ENCODE results near the gene AHRR. TPM values are rescaled to one million over a fixed set of nuclear protein-coding genes. Genes with fewer than 3 reads are reported as not detected.
"Not testable (repeated sequence)": the region's sequence is repeated elsewhere in the genome, so short reads cannot be mapped to it uniquely, and the experiment has no call there.

Gene AHRR
- total and polyA plus RNA-seq, 2 experiments from 2014 or later = 0.27 to 1.8 TPM

DNA sequence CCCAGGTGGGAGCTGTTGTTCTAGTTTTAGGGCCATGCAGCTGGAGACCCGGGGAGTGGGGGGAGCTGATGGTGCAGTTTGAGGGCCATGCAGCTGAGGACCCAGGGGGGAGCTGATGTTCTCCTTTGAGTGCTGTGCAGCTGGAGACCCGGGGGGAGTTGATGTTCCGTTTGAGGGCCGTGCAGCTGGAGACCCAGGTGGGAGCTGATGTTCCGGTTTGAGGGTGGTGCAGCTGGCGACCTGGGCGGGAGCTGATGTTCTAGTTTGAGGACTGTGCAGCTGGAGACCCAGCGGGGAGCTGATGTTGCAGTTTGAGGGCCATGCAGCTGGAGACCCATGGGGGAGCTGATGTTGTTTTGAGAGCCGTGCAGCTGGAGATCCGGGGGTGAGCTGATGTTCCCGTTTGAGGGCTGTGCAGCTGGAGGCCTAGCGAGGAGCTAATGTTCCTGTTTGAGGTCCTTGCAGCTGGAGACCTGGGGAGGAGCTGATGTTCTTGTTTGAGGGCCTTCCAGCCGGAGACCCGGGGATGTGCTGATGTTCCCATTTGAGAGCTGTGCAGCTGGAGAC is 35.4 kb upstream of the AHRR start (continued):
- TF ChIP-seq, protein P1, sequence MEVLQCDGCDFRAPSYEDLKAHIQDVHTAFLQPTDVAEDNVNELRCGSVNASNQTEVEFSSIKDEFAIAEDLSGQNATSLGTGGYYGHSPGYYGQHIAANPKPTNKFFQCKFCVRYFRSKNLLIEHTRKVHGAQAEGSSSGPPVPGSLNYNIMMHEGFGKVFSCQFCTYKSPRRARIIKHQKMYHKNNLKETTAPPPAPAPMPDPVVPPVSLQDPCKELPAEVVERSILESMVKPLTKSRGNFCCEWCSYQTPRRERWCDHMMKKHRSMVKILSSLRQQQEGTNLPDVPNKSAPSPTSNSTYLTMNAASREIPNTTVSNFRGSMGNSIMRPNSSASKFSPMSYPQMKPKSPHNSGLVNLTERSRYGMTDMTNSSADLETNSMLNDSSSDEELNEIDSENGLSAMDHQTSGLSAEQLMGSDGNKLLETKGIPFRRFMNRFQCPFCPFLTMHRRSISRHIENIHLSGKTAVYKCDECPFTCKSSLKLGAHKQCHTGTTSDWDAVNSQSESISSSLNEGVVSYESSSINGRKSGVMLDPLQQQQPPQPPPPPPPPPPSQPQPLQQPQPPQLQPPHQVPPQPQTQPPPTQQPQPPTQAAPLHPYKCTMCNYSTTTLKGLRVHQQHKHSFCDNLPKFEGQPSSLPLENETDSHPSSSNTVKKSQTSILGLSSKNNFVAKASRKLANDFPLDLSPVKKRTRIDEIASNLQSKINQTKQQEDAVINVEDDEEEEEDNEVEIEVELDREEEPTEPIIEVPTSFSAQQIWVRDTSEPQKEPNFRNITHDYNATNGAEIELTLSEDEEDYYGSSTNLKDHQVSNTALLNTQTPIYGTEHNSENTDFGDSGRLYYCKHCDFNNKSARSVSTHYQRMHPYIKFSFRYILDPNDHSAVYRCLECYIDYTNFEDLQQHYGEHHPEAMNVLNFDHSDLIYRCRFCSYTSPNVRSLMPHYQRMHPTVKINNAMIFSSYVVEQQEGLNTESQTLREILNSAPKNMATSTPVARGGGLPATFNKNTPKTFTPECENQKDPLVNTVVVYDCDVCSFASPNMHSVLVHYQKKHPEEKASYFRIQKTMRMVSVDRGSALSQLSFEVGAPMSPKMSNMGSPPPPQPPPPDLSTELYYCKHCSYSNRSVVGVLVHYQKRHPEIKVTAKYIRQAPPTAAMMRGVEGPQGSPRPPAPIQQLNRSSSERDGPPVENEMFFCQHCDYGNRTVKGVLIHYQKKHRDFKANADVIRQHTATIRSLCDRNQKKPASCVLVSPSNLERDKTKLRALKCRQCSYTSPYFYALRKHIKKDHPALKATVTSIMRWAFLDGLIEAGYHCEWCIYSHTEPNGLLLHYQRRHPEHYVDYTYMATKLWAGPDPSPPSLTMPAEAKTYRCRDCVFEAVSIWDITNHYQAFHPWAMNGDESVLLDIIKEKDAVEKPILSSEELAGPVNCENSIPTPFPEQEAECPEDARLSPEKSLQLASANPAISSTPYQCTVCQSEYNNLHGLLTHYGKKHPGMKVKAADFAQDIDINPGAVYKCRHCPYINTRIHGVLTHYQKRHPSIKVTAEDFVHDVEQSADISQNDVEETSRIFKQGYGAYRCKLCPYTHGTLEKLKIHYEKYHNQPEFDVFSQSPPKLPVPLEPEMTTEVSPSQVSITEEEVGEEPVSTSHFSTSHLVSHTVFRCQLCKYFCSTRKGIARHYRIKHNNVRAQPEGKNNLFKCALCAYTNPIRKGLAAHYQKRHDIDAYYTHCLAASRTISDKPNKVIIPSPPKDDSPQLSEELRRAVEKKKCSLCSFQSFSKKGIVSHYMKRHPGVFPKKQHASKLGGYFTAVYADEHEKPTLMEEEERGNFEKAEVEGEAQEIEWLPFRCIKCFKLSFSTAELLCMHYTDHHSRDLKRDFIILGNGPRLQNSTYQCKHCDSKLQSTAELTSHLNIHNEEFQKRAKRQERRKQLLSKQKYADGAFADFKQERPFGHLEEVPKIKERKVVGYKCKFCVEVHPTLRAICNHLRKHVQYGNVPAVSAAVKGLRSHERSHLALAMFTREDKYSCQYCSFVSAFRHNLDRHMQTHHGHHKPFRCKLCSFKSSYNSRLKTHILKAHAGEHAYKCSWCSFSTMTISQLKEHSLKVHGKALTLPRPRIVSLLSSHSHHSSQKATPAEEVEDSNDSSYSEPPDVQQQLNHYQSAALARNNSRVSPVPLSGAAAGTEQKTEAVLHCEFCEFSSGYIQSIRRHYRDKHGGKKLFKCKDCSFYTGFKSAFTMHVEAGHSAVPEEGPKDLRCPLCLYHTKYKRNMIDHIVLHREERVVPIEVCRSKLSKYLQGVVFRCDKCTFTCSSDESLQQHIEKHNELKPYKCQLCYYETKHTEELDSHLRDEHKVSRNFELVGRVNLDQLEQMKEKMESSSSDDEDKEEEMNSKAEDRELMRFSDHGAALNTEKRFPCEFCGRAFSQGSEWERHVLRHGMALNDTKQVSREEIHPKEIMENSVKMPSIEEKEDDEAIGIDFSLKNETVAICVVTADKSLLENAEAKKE (CRISPR knock-in tag; IDR thresholded peaks at IDR 0.05) = no peak
- TF ChIP-seq NANOG (IDR thresholded peaks at IDR 0.05; ENCODE audit: borderline replicate concordance) = no peak
- TF ChIP-seq ZNF114 (CRISPR knock-in tag; IDR thresholded peaks at IDR 0.05) = no peak
- TF ChIP-seq ZNF331 (CRISPR knock-in tag; IDR thresholded peaks at IDR 0.05; ENCODE audit: low read depth) = no peak

DNA sequence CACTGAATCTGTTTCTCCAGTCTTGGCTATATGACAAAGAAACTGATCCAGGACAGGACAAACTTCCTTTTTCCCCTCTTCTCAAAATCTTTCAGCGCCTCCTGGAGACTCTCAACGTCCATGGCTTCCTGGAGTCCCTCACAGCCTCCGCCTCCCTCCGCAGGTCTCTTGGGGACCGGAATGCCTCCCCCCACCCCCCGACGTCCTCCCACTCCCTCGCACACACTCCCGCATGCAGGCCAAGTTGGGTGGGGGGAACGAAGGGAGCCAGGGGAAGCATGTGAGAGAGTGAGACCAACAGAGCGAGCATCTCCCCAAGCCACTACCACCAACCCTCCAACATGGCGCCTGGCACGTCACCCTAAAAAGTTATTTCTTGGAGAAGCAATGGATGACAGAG is 31.3 kb upstream of the AHRR start:
- H3K4me3 ChIP-seq; H4K20me1 ChIP-seq (replicated peaks; ENCODE audit: insufficient read depth); H3K4me1 Mint-ChIP-seq; H3K27ac ChIP-seq (ENCODE audit: low read depth); H2AFZ ChIP-seq; H3K27me3 ChIP-seq (ENCODE audit: insufficient read depth); H3K4me2 ChIP-seq; H3K4me1 ChIP-seq (ENCODE audit: insufficient read depth); H3K27ac Mint-ChIP-seq; H3K4me3 Mint-ChIP-seq; H3F3A ChIP-seq (replicated peaks; ENCODE audit: low read depth); H3K9me2 ChIP-seq (ENCODE audit: insufficient read depth); H3K36me3 ChIP-seq (ENCODE audit: insufficient read depth); H3K27me3 Mint-ChIP-seq (ENCODE audit: insufficient read depth, low read depth, poor library complexity); DNase-seq (ENCODE audit: low spot score); H3K9me3 Mint-ChIP-seq; ATAC-seq: not testable (repeated sequence)
- H3K79me2 ChIP-seq (replicated peaks; ENCODE audit: insufficient read depth) = peaks cover 57% of the 10 kb centered on the region
- peaks cover 53% of the 10 kb centered on the region for H3K36me3 Mint-ChIP-seq (ENCODE audit: low read depth)

- H3K4me3 Mint-ChIP-seq; H3K36me3 ChIP-seq (ENCODE audit: insufficient read depth); H3K27ac Mint-ChIP-seq; H3K9me2 ChIP-seq (ENCODE audit: insufficient read depth); H4K20me1 ChIP-seq (replicated peaks; ENCODE audit: insufficient read depth); H3K27ac ChIP-seq (ENCODE audit: low read depth); H3K27me3 Mint-ChIP-seq (ENCODE audit: insufficient read depth, low read depth, poor library complexity); H3K27me3 ChIP-seq (ENCODE audit: insufficient read depth); DNase-seq (ENCODE audit: low spot score); H3K9me3 Mint-ChIP-seq; H2AFZ ChIP-seq; ATAC-seq; H3K4me1 Mint-ChIP-seq; H3K4me2 ChIP-seq; H3K4me3 ChIP-seq; H3F3A ChIP-seq (replicated peaks; ENCODE audit: low read depth); H3K4me1 ChIP-seq (ENCODE audit: insufficient read depth): not testable (repeated sequence)
- peaks cover 51% of the 10 kb centered on the region for H3K79me2 ChIP-seq (replicated peaks; ENCODE audit: insufficient read depth)
- peaks cover 42% of the 10 kb centered on the region for H3K36me3 Mint-ChIP-seq (ENCODE audit: low read depth)
These were observed 30.2 kb upstream of the AHRR start for GRCh38 chr5:291345-291744.

GRCh38 chr5:294788-295187 is 26.7 kb upstream of the AHRR start:
- peaks cover 25% of the 10 kb centered on the region for H3K4me1 Mint-ChIP-seq
- ATAC-seq = not testable (repeated sequence)

GRCh38 chr5:296207-296606 is 25.3 kb upstream of the AHRR start:
- ATAC-seq, H3K4me3 Mint-ChIP-seq: not testable (repeated sequence)
- H3K36me3 Mint-ChIP-seq (ENCODE audit: low read depth) = peaks cover 27% of the 10 kb centered on the region

More at GRCh38 chr5:294788-295187, 26.7 kb upstream of the AHRR start:
- not testable (repeated sequence) for H3K27me3 Mint-ChIP-seq (ENCODE audit: insufficient read depth, low read depth, poor library complexity); H4K20me1 ChIP-seq (replicated peaks; ENCODE audit: insufficient read depth); H3K27ac Mint-ChIP-seq; DNase-seq (ENCODE audit: low spot score); H3K27me3 ChIP-seq (ENCODE audit: insufficient read depth); H3K4me3 ChIP-seq; H3K27ac ChIP-seq (ENCODE audit: low read depth); H3K9me2 ChIP-seq (ENCODE audit: insufficient read depth); H3K9me3 Mint-ChIP-seq; H3F3A ChIP-seq (replicated peaks; ENCODE audit: low read depth); H2AFZ ChIP-seq; H3K4me3 Mint-ChIP-seq; H3K36me3 ChIP-seq (ENCODE audit: insufficient read depth); H3K4me1 ChIP-seq (ENCODE audit: insufficient read depth); H3K4me2 ChIP-seq
- peaks cover 34% of the 10 kb centered on the region for H3K36me3 Mint-ChIP-seq (ENCODE audit: low read depth)
- H3K79me2 ChIP-seq (replicated peaks; ENCODE audit: insufficient read depth) = peaks cover 29% of the 10 kb centered on the region

More at GRCh38 chr5:296207-296606, 25.3 kb upstream of the AHRR start:
- not testable (repeated sequence) for H3K27ac Mint-ChIP-seq; H2AFZ ChIP-seq; H4K20me1 ChIP-seq (replicated peaks; ENCODE audit: insufficient read depth); H3K9me3 Mint-ChIP-seq; H3K27me3 ChIP-seq (ENCODE audit: insufficient read depth); H3K4me1 ChIP-seq (ENCODE audit: insufficient read depth); H3K4me3 ChIP-seq; H3K4me2 ChIP-seq; H3F3A ChIP-seq (replicated peaks; ENCODE audit: low read depth); H3K27me3 Mint-ChIP-seq (ENCODE audit: insufficient read depth, low read depth, poor library complexity); DNase-seq (ENCODE audit: low spot score); H3K36me3 ChIP-seq (ENCODE audit: insufficient read depth); H3K9me2 ChIP-seq (ENCODE audit: insufficient read depth); H3K27ac ChIP-seq (ENCODE audit: low read depth)
- H3K4me1 Mint-ChIP-seq = peaks cover 29% of the 10 kb centered on the region
- peaks cover 19% of the 10 kb centered on the region for H3K79me2 ChIP-seq (replicated peaks; ENCODE audit: insufficient read depth)
